ENCODE measurements around the gene GAREM2.

Gene GAREM2

GRCh38 chr2:26178246-26178645 lies 5.4 kb downstream of the GAREM2 start:
- Histone ChIP-seq H3K36me3 (ENCODE audit: control insufficient read depth, insufficient read depth, low read length) (no peaks in the 10 kb centered on the region; the same call in 1 of the 2 replicates), H3K9me3 (ENCODE audit: control insufficient read depth, insufficient read depth, low read length) (no peaks in the 10 kb centered on the region), H3K4me3 (ENCODE audit: low read length) (no peak overlapping the region), H3K27ac (ENCODE audit: low read length) (no peak overlapping the region), H3K27me3 (ENCODE audit: control insufficient read depth, insufficient read depth, low read length) (no peaks in the 10 kb centered on the region), H3K4me1 (ENCODE audit: control insufficient read depth, insufficient read depth, low read length) (peaks cover 7% of the 10 kb centered on the region; the same call in 1 of the 2 replicates)
- no peak for DNase-seq (ENCODE audit: low read depth, low spot score)
- WGBS (ENCODE audit: insufficient coverage, insufficient read length) = no CpG with 5 or more reads among the region's 3 CpGs

GRCh38 chr2:26178746-26179436 lies 6.0 kb downstream of the GAREM2 start:
- no CpG with 5 or more reads among the region's 48 CpGs for WGBS (ENCODE audit: insufficient coverage, insufficient read length)
- Histone ChIP-seq H3K4me1 (ENCODE audit: control insufficient read depth, insufficient read depth, low read length) (peaks cover 7% of the 10 kb centered on the region; the same call in 1 of the 2 replicates), H3K4me3 (ENCODE audit: low read length) (peak overlapping the region; percentile 37; the same call in 1 of the 2 replicates), H3K9me3 (ENCODE audit: control insufficient read depth, insufficient read depth, low read length) (no peaks in the 10 kb centered on the region), H3K36me3 (ENCODE audit: control insufficient read depth, insufficient read depth, low read length) (no peaks in the 10 kb centered on the region; the same call in 1 of the 2 replicates), H3K27ac (ENCODE audit: low read length) (no peak overlapping the region), H3K27me3 (ENCODE audit: control insufficient read depth, insufficient read depth, low read length) (no peaks in the 10 kb centered on the region)
- no peak for DNase-seq (ENCODE audit: low read depth, low spot score)

- peak overlapping the region; percentile 37; the same call in 1 of the 2 replicates for H3K4me3 ChIP-seq (ENCODE audit: low read length)
- H3K9me3 ChIP-seq (ENCODE audit: control insufficient read depth, insufficient read depth, low read length) = no peaks in the 10 kb centered on the region
- peaks cover 5% of the 10 kb centered on the region; the same call in 1 of the 2 replicates for H3K4me1 ChIP-seq (ENCODE audit: control insufficient read depth, insufficient read depth, low read length)
- no peak for DNase-seq (ENCODE audit: low read depth, low spot score)
- H3K27ac ChIP-seq (ENCODE audit: low read length) = no peak overlapping the region
- H3K36me3 ChIP-seq (ENCODE audit: control insufficient read depth, insufficient read depth, low read length) = no peaks in the 10 kb centered on the region; the same call in 1 of the 2 replicates
- no peaks in the 10 kb centered on the region for H3K27me3 ChIP-seq (ENCODE audit: control insufficient read depth, insufficient read depth, low read length)
- WGBS (ENCODE audit: insufficient coverage, insufficient read length) = no CpG with 5 or more reads among the region's 12 CpGs
These were observed 6.6 kb downstream of the GAREM2 start for GRCh38 chr2:26179446-26179913.

GRCh38 chr2:26182441-26182840 lies 9.6 kb downstream of the GAREM2 start:
- no peak for DNase-seq (ENCODE audit: low read depth, low spot score)
- H3K9me3 ChIP-seq (ENCODE audit: control insufficient read depth, insufficient read depth, low read length) = no peaks in the 10 kb centered on the region
- no peak overlapping the region for H3K27ac ChIP-seq (ENCODE audit: low read length)
- H3K4me3 ChIP-seq (ENCODE audit: low read length) = no peak overlapping the region
- no peaks in the 10 kb centered on the region for H3K36me3 ChIP-seq (ENCODE audit: control insufficient read depth, insufficient read depth, low read length)
- H3K27me3 ChIP-seq (ENCODE audit: control insufficient read depth, insufficient read depth, low read length) = no peaks in the 10 kb centered on the region
- WGBS (ENCODE audit: insufficient coverage, insufficient read length) = no CpG with 5 or more reads among the region's 5 CpGs
- H3K4me1 ChIP-seq (ENCODE audit: control insufficient read depth, insufficient read depth, low read length) = 0 out of 2 replicates have a peak, but pooled peaks cover 2% of the 10 kb centered on the region

- no peaks in the 10 kb centered on the region for H3K36me3 ChIP-seq (ENCODE audit: control insufficient read depth, insufficient read depth, low read length)
- H3K27ac ChIP-seq (ENCODE audit: low read length) = no peak overlapping the region
- H3K4me1 ChIP-seq (ENCODE audit: control insufficient read depth, insufficient read depth, low read length) = 0 out of 2 replicates have a peak, but pooled peaks cover 2% of the 10 kb centered on the region
- DNase-seq (ENCODE audit: low read depth, low spot score) = no peak
- H3K4me3 ChIP-seq (ENCODE audit: low read length) = no peak overlapping the region
- no peaks in the 10 kb centered on the region for H3K9me3 ChIP-seq (ENCODE audit: control insufficient read depth, insufficient read depth, low read length)
- WGBS (ENCODE audit: insufficient coverage, insufficient read length) = no CpG with 5 or more reads among the region's 11 CpGs
- no peaks in the 10 kb centered on the region for H3K27me3 ChIP-seq (ENCODE audit: control insufficient read depth, insufficient read depth, low read length)
These were observed 10.2 kb downstream of the GAREM2 start for GRCh38 chr2:26182887-26183630.

- H3K27ac ChIP-seq (ENCODE audit: low read length) = no peak overlapping the region
- no peaks in the 10 kb centered on the region for H3K36me3 ChIP-seq (ENCODE audit: control insufficient read depth, insufficient read depth, low read length)
- no peak for DNase-seq (ENCODE audit: low read depth, low spot score)
- no peaks in the 10 kb centered on the region for H3K9me3 ChIP-seq (ENCODE audit: control insufficient read depth, insufficient read depth, low read length)
- 0 out of 2 replicates have a peak, but pooled peaks cover 2% of the 10 kb centered on the region for H3K4me1 ChIP-seq (ENCODE audit: control insufficient read depth, insufficient read depth, low read length)
- H3K27me3 ChIP-seq (ENCODE audit: control insufficient read depth, insufficient read depth, low read length) = no peaks in the 10 kb centered on the region
- WGBS (ENCODE audit: insufficient coverage, insufficient read length) = no CpG with 5 or more reads among the region's 34 CpGs
- peak overlapping the region; percentile 30; the same call in 1 of the 2 replicates for H3K4me3 ChIP-seq (ENCODE audit: low read length)
These were observed 11.2 kb downstream of the GAREM2 start for GRCh38 chr2:26184121-26184520.

- no peaks in the 10 kb centered on the region for H3K36me3 ChIP-seq (ENCODE audit: control insufficient read depth, insufficient read depth, low read length)
- H3K27ac ChIP-seq (ENCODE audit: low read length) = no peak overlapping the region
- no peaks in the 10 kb centered on the region for H3K4me1 ChIP-seq (ENCODE audit: control insufficient read depth, insufficient read depth, low read length)
- peak; percentile 81 for DNase-seq (ENCODE audit: low read depth, low spot score)
- H3K9me3 ChIP-seq (ENCODE audit: control insufficient read depth, insufficient read depth, low read length) = no peaks in the 10 kb centered on the region
- H3K27me3 ChIP-seq (ENCODE audit: control insufficient read depth, insufficient read depth, low read length) = no peaks in the 10 kb centered on the region
- no CpG with 5 or more reads among the region's 114 CpGs for WGBS (ENCODE audit: insufficient coverage, insufficient read length)
- H3K4me3 ChIP-seq (ENCODE audit: low read length) = peak overlapping the region; percentile 40; the same call in 1 of the 2 replicates
These were observed 11.8 kb downstream of the GAREM2 start for GRCh38 chr2:26184555-26185303.

GRCh38 chr2:26185304-26185928 lies 12.5 kb downstream of the GAREM2 start:
- H3K27ac ChIP-seq (ENCODE audit: low read length) = no peak overlapping the region
- H3K36me3 ChIP-seq (ENCODE audit: control insufficient read depth, insufficient read depth, low read length) = no peaks in the 10 kb centered on the region
- H3K4me3 ChIP-seq (ENCODE audit: low read length) = peak overlapping the region; percentile 40; the same call in 1 of the 2 replicates
- DNase-seq (ENCODE audit: low read depth, low spot score) = no peak
- H3K9me3 ChIP-seq (ENCODE audit: control insufficient read depth, insufficient read depth, low read length) = no peaks in the 10 kb centered on the region
- no CpG with 5 or more reads among the region's 20 CpGs for WGBS (ENCODE audit: insufficient coverage, insufficient read length)
- H3K4me1 ChIP-seq (ENCODE audit: control insufficient read depth, insufficient read depth, low read length) = no peaks in the 10 kb centered on the region
- no peaks in the 10 kb centered on the region for H3K27me3 ChIP-seq (ENCODE audit: control insufficient read depth, insufficient read depth, low read length)

- Histone ChIP-seq H3K4me3 (ENCODE audit: low read length) (no peak overlapping the region), H3K36me3 (ENCODE audit: control insufficient read depth, insufficient read depth, low read length) (no peaks in the 10 kb centered on the region), H3K27me3 (ENCODE audit: control insufficient read depth, insufficient read depth, low read length) (no peaks in the 10 kb centered on the region), H3K4me1 (ENCODE audit: control insufficient read depth, insufficient read depth, low read length) (no peaks in the 10 kb centered on the region), H3K9me3 (ENCODE audit: control insufficient read depth, insufficient read depth, low read length) (no peaks in the 10 kb centered on the region), H3K27ac (ENCODE audit: low read length) (no peak overlapping the region)
- DNase-seq (ENCODE audit: low read depth, low spot score) = no peak
- no CpG with 5 or more reads among the region's 16 CpGs for WGBS (ENCODE audit: insufficient coverage, insufficient read length)
These were observed 13.3 kb downstream of the GAREM2 start for GRCh38 chr2:26185954-26186770.
